Subcutaneous adipose tissue (tissue), 4 donors: ENCODE data around the gene CHRNA3. TPM values are rescaled to one million over a fixed set of nuclear protein-coding genes. Genes with fewer than 3 reads are reported as not detected.

ENCODE experiments used
- CTCF ChIP-seq: fragments of 450-650 bp; IDR thresholded peaks from one replicate; pipeline ENCODE4 v1.5.1; 2016; ENCODE audit warnings: low read depth, mild to moderate bottlenecking, control low read depth, antibody characterized with exemption, moderate library complexity
- total RNA-seq, 4 donors: library from RNA; depleted of rRNA; stranded (reverse); fragments of >200 nt; gene quantifications; one replicate each; pipeline ENCODE4 v1.1.0, GENCODE V29; 2016

CHRNA3 gene
- total RNA-seq, 4 donors from 2014 or later: not detected

- no peak for TF ChIP-seq CTCF
Measured at GRCh38 chr15:78636378-78636859, 15.6 kb upstream of the CHRNA3 start.

GRCh38 chr15:78635346-78635745, 14.6 kb upstream of the CHRNA3 start:
- no peak for TF ChIP-seq CTCF

GRCh38 chr15:78634210-78635145, 13.7 kb upstream of the CHRNA3 start:
- TF ChIP-seq CTCF: no peak

GRCh38 chr15:78633348-78633747, 12.6 kb upstream of the CHRNA3 start:
- TF ChIP-seq CTCF: no peak

- no peak for TF ChIP-seq CTCF
Measured at GRCh38 chr15:78630886-78631633, 10.3 kb upstream of the CHRNA3 start.

GRCh38 chr15:78629716-78630065, 8.9 kb upstream of the CHRNA3 start:
- no peak for TF ChIP-seq CTCF
